GM19035 (cell line): ENCODE data around the gene PCBP4.

Experiments used
- ATAC-seq: cut with Tn5 transposase; IDR thresholded peaks from one replicate; pipeline ENCODE4 v1.9.1; 2021; ENCODE audit not compliant: unreplicated experiment

PCBP4 gene

DNA sequence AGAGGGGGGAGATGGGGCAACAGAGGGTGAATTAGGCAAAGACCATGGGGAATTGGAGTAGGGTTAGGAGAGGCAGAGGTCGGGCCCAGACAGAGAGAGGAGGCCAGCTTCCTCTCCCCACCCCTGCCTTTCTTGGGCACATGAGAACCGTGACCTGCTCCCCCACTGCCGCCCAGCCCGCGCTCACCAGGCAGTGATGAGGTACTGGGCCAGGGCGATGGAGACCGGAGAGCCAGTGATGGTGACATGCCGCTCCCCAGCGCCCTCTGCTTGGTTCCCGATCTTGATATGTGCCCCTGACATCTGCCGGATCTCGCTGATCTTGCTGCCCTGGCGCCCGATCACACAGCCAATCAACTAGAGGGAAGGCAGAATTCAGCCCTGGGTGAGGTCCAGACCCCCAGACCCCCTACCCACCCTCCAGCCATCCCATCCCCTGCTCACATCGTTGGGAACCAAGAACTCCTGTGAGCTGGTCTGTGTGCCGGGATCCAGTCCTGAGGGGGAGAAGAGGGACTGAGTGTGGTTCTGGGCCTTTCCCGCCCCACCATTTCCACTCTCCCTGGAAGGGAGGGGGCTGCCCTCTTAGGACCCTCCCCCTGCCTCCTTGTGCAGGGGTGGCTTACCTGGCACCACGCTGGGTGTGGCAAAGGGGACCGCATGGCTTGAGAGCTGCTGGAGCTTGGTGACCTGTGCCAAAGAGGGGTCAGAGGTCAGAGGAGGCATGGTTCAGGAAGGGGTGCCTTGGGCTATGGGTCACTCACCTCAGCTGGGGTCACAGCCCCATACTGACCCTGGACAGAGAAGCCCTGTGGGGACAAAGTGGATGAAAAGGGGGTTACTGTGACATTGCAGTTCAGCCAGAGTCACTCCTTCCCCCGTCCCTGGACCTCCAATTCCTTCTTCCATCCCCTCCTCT, 8.4 kb downstream of the PCBP4 start:
- ATAC-seq = no peak

DNA sequence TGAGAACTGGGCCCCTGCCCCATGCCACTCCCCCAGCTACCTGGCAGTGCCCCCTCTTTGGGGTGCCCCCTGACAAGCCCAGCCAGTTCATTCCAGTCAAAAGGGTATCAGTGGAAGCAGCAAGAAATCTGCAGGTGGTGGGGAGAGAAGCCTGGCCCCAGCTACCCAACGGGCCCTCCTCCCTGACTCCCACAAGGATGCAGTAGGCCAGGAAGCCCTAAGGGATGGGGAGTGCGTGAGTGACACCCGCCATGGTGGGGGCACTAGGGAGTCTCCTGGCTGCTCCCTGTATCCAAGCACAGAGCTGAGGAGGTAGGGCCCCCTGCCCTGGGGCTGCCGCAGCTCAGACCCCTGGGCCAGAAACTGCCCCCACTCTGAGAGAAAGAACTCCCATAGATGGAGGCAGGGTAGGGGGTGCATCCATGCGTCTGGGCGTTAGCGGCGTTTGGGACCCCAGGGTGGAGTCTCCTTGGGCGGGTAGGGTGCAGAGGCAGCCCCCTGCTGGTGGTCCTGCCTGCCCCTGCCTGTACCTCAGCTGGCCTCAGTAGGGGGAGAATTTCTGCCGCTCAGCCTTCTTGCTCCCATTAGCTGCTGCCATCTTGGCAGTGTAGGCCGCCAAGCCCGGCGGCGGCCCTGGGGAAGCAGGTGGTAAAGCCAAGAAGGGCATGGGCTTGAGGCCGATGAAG, 9.6 kb downstream of the PCBP4 start:
- ATAC-seq = no peak

DNA sequence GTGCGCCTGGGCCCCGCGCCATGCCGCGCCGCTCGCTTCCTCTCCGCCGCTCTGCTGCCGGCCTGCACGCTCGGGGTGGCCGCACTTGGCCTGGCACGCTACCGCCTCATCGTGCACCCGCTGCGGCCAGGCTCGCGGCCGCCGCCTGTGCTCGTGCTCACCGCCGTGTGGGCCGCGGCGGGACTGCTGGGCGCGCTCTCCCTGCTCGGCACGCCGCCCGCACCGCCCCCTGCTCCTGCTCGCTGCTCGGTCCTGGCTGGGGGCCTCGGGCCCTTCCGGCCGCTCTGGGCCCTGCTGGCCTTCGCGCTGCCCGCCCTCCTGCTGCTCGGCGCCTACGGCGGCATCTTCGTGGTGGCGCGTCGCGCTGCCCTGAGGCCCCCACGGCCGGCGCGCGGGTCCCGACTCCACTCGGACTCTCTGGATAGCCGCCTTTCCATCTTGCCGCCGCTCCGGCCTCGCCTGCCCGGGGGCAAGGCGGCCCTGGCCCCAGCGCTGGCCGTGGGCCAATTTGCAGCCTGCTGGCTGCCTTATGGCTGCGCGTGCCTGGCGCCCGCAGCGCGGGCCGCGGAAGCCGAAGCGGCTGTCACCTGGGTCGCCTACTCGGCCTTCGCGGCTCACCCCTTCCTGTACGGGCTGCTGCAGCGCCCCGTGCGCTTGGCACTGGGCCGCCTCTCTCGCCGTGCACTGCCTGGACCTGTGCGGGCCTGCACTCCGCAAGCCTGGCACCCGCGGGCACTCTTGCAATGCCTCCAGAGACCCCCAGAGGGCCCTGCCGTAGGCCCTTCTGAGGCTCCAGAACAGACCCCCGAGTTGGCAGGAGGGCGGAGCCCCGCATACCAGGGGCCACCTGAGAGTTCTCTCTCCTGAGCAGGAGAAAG, 11.1 kb downstream of the PCBP4 start:
- no peak for ATAC-seq

DNA sequence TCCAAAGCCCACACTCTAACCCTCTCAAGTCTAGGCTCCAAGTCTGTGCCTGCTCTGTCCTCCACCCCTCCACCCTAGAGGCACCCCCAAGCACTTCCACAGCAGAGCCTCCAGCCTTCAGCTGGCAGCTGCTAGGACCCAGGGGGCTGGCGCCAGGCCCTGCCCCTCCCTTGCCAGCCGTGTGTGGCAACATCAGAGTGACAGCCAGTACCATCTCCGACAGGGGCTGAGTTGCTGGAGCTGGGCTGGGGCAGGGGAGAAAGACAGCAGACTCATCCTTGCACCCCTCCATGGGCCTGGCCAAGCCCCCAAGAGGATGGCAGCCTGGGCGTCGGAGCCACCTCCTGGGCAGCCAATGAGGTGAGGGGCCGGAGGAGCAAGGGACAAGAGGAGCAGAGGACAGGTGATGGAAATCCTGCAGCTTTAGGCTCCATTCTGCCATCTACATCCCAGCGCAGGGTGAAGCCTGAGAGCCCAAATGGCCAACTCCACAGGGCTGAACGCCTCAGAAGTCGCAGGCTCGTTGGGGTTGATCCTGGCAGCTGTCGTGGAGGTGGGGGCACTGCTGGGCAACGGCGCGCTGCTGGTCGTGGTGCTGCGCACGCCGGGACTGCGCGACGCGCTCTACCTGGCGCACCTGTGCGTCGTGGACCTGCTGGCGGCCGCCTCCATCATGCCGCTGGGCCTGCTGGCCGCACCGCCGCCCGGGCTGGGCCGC, 11.9 kb downstream of the PCBP4 start, which contains the start of gene GPR62:
Gene GPR62 (plus strand): TSS at position 207 of the 718 bp plus-strand sequence. CDS start 272 bp downstream, at position 479.
- ATAC-seq = no peak

DNA sequence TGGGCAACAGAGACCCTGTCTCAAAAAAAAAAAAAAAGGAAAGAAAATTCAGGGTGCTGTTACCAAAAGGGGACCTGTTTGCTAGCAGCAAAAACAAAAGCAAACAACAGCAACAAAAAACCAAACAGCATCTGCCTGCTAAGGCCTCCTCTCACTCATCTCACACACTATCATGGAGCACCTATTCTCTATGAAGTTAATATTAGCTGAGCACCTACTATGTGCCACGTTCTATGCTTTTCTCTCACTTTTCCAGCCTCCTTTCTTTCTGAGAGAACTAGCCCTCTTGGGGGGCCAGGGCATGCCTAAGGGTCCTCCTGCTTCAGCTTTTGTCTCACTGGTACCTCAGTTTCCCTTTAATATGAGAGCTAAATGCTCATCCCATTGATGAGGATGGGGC, 12.5 kb downstream of the PCBP4 start:
- ATAC-seq = no peak

DNA sequence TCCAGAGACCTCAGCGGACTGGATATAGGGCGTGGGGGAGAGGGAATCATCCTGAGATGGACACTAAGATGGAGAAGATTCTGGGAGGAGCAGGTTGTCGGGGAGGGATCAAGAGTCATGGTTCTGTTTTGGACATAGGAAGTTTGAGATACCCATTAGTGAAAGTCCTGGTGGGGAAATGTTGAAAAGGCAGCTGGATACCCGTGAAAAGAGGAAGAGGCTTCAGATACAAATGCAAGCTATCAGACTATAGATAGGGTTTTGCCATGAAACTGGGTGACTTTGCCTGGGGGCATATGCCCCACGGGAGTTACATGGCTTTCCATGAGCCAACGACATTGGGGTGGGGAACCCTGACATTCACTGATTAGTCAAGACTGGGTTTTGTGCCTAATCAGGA, 13.1 kb downstream of the PCBP4 start:
- no peak for ATAC-seq

DNA sequence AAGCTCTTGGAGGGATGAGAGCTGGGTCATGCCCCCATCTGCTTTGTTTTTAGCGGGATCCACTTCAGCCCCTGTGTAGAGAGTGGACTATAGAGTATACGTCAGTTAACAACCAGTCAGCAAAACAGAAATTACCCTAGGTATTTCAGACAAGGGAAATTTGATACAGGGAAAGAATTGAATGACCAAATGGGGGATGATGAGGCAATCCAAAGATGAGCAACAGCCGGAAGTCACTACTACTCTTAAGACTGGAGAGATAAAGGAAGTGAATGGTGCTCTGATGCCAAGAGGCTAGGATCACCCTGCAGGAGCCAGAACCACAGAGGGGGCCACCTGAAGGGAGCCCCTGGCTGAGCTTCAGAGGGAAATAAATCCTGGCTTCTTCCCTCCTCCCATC, 13.8 kb downstream of the PCBP4 start:
- no peak for ATAC-seq

DNA sequence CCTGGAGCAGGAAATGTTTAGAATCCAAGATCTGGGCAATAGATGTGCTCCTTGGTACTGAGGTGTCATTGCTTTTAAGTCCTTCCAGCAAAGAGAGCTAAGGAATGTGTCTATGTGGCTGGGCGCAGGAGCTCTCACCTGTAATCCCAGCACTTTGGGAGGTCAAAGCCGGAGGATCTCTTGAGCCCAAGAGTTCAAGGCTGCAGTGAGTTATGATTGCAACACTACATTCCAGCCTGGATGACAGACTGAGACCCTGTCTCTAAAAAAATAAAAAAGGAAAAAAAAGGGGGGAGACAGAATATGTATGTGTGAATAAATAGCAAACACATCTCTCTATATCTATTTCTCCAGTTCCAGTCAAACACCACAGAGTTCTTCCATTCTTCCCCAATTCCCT, 16.4 kb downstream of the PCBP4 start:
- no peak for ATAC-seq

DNA sequence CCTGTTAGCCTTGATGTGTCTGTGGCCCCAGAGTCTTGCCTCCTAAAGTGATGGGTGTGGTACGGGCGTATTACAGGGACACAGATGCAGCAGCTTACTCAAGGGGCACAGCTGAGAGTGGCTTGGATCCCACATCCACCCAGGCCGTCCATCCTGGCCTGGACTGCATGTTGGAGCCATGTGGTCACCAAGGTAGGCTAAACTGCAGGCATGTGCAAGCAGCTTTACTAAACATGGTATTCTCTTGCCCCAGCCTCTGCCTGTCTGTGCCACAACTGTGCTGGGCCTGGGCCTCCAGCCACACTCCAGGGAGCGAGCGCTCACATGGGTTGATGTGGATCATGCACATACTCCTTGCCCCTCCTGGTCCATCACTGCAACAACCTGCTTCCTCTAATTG, 18.1 kb downstream of the PCBP4 start:
- ATAC-seq = no peak

DNA sequence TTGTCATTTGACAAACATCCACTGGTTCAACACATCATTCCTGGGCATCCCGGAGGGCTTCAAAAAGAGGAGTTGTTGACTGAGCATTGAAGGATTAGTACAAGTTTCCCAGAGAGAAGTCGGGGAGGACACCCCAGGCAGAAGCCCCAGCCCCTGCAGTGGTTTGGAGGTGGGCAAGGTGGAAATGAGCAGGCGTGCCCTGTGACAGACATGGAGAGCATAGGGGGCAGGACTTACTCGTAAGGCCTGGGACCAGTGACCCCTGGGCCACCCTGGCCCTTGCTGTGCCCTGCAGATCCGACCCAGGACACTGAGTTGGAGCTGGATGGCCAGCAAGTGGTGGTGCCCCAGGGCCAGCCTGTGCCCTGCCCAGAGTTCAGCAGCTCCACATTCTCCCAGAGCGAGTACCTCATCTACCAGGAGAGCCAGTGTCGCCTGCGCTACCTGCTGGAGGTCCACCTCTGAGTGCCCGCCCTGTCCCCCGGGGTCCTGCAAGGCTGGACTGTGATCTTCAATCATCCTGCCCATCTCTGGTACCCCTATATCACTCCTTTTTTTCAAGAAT, 19.2 kb downstream of the PCBP4 start:
- ATAC-seq = no peak

DNA sequence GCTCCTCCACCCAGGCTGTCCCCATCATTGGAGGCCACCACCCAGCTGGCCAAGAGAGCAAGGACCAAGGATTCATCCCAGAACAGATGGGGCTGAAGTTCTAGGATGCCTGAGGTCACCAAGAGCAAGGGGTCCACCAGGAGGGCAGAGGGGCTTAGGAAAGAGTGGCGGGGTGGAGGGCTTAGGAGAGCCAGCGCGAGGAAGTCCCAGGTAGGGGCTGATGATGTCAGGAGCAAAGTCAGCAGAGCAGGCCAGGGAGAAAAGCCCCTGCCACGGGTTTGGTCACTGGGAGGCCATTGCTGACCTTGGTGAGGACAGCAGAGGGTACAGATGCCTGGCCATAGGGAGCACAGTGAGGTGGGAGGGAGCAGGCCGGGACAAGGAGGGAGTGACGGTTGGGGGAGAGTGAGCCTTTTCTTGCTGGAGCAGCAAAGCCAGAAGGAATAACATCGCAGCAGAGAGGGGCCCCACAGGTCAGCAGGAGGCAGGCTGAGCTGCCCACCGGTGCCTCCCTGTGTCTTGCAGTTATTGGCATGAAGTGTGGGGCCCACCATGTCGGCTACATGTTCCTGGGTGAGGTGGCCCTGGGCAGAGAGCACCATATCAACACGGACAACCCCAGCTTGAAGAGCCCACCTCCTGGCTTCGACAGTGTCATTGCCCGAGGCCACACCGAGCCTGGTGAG, 19.9 kb downstream of the PCBP4 start:
- no peak for ATAC-seq

DNA sequence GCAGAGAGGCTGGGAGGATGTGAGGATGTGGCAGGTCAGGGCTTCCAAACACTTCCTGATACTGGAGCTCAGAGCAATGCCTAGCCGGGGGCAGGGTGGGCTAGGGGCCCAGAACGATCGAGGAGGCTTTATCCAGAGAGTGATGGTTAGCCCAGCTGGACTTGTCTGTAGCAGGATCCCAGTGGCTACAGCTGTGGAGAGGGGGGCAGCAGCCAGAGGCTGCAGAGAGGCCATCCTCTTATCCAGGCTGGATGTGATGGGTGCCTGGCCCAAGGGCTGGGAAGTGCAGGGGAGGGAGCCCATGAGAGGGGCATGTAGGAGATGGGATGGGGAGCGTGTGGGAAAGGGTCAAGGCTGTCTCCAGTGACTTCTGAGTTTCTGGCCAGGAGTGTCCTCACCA, 20.5 kb downstream of the PCBP4 start:
- ATAC-seq = no peak

DNA sequence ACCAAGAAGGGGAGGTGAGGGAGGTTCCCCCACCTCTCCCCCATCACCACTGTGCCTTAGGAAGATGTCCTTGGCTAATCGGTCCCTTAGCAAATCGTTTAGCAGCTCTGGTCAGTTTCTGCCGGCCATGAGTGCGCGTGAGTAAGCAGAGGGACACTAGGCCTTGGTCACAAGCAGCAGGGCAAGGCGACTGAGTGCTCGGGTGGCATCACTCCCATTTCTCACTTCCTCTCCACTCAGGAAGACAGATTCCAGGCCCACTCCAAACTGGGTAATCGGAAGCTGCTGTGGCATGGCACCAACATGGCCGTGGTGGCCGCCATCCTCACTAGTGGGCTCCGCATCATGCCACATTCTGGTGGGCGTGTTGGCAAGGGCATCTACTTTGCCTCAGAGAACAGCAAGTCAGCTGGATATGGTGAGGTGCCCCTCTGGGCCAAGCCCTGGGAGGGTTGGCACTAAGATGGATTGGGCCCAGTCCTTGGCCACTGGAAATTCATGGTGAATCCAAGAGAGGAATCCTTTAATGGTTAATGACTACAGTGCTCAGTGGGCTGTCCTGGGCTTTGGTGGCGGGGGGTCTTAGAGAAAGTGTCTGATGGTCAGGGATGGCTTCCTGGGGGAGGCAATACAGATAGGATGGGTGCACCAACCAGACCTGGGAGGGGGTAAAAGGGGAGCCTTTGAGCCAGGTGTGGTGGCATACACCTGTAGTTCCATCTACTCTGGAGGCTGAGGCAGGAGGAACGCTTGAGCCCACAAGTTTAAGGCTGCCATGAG, 21.1 kb downstream of the PCBP4 start:
- ATAC-seq = no peak

DNA sequence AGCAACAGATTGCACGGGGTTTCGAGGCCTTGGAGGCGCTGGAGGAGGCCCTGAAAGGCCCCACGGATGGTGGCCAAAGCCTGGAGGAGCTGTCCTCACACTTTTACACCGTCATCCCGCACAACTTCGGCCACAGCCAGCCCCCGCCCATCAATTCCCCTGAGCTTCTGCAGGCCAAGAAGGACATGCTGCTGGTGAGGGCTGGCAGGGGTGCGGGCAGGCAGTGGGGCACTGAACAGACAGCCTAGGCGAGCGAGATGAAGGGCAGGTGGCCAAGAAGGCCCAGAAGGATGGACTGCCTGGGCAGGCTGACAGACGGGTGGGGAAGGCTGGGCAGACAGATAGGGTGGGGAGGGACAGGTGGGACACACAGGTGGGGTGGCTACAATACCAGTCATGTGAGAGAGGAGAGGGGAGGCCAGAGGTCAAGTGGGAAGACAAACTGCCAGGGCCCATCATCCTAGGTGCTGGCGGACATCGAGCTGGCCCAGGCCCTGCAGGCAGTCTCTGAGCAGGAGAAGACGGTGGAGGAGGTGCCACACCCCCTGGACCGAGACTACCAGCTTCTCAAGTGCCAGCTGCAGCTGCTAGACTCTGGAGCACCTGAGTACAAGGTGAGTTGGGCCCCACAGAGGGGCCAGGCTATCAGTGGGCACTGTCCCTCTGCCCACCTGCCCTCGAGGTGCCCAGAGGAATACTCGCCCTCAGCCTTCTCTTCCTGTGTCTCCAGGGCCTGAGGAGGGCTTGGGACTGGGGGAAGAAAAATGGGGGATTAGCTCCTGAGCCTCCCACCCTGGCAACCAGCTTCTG, 22.0 kb downstream of the PCBP4 start:
- no peak for ATAC-seq

DNA sequence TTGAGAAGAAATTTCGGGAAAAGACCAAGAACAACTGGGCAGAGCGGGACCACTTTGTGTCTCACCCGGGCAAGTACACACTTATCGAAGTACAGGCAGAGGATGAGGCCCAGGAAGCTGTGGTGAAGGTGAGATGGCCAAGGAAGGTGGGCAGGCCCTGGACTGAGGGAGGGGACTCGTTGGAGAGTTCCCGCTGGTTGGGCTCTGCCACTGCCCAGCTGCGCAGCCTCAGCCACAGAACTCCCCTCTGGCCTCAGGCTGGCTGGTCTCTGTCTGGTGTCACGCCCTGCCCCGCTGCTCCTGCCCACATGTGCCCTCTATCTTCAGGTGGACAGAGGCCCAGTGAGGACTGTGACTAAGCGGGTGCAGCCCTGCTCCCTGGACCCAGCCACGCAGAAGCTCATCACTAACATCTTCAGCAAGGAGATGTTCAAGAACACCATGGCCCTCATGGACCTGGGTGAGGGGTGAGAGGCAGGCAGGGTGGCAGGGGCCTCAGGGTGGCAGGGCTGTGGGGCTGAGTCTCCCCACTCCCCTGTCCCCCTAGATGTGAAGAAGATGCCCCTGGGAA, 22.7 kb downstream of the PCBP4 start:
- ATAC-seq = no peak

DNA sequence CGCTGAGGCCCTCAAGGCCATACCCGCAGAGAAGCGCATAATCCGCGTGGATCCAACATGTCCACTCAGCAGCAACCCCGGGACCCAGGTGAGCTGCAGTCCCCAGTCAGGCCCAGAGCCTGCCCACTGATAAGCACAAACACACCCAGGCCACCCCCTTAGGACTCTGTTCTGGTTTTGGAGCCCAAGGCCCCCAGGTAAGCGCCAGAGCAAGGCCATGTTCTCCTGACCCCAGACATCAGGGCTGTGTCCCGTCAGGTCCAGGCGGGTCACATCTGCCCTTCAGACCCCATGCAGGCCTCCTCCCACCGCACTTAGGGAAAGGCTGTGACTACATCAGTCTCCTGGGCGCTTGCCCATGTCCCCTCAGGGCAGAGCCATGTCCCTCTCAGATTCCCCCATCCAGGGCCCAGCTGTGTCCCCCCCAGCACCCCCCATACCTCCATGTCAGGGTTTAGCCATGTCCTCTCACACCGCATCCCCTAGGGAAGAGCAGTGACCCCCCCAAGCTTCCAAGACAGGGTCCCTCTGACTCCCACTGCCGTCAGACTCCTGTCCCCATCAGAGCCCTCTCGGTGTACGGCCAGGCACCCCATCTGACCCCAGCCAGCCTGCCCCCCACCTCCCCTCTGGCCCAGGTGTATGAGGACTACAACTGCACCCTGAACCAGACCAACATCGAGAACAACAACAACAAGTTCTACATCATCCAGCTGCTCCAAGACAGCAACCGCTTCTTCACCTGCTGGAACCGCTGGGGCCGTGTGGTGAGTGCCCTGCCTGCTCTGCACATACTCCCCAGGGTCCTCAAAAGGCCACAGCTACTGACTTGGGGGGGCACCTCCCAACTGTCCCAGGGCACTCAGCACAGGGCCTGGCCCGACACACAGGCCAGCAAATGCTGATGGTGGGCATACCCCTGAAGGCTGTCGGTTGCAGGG, 23.5 kb downstream of the PCBP4 start:
- ATAC-seq = no peak
